GM21825 (cell line): ENCODE measurements around the gene STARD7.

Source experiments
- ATAC-seq: cut with Tn5 transposase; IDR thresholded peaks from one replicate; pipeline ENCODE4 v1.9.1; 2021; ENCODE audit warnings: mild to moderate bottlenecking, moderate library complexity; ENCODE audit not compliant: unreplicated experiment

STARD7 gene

GRCh38 chr2:96138179-96139145, 70.2 kb downstream of the STARD7 start, which contains the start of gene ASTL:
Gene ASTL (minus strand): TSS chr2:96138502. CDS start chr2:96138436, 66 bp downstream.
- ATAC-seq, result peak; percentile 28

GRCh38 chr2:96137321-96138178, 71.1 kb downstream of the STARD7 start:
- ATAC-seq, result no peak

- no peak for ATAC-seq
These were observed 72.4 kb downstream of the STARD7 start for GRCh38 chr2:96136129-96136720.

DNA sequence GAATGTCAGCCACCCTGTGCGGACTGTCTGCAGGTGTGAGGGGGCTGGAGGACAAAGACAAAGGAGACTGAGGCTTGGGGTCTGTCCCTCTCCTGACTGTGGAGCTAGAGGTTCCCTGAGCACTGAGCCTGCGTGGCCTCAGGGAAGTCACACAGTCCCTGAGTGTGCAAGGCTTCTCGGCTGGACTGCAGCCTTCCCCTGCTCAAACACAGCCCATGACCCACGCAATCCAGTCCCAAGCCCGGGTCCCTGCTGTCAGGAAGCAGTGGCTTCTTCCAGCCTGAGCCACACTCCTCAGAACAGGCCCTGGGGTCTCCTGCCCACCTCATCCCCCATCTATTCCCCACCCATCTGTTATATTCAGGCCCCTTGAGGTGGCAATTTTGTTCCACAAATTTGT, 73.0 kb downstream of the STARD7 start:
- no peak for ATAC-seq

- no peak for ATAC-seq
These were observed 73.5 kb downstream of the STARD7 start for GRCh38 chr2:96135171-96135570.
